GM19452 (cell line): ENCODE data around the gene PCDHB7.
"Not testable (repeated sequence)": the region's sequence is repeated elsewhere in the genome, so short reads cannot be mapped to it uniquely, and the experiment has no call there.

ENCODE experiments used
- ATAC-seq: cut with Tn5 transposase; IDR thresholded peaks from one replicate; pipeline ENCODE4 v1.9.1; 2021; ENCODE audit not compliant: unreplicated experiment

Gene PCDHB7

DNA sequence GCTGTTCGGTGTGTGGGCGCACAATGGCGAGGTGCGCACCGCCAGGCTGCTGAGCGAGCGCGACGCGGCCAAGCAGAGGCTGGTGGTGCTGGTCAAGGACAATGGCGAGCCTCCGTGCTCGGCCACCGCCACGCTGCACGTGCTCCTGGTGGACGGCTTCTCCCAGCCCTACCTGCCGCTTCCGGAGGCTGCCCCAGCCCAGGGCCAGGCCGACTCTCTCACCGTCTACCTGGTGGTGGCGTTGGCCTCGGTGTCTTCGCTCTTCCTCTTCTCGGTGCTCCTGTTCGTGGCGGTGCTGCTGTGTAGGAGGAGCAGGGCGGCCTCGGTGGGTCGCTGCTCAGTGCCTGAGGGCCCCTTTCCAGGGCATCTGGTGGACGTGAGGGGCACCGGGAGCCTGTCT is 7.4 kb downstream of the PCDHB7 start:
- ATAC-seq = not testable (repeated sequence)

DNA sequence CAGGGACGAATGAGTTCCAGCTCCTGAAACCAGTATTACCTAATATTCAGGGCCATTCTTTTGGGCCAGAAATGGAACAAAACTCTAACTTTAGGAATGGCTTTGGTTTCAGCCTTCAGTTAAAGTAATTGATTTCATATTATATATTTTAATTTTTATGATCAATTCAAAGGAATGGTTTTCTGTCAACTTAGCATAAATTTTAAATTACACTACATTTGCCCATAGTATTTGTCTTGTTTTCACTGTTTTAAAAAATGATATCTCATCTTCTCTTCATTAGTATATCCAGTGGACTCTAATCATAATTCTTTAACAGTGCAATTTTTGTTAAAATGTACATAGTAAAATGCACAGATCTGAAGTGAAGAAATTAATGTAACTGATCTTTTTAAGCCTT is 7.9 kb downstream of the PCDHB7 start:
- ATAC-seq = no peak

DNA sequence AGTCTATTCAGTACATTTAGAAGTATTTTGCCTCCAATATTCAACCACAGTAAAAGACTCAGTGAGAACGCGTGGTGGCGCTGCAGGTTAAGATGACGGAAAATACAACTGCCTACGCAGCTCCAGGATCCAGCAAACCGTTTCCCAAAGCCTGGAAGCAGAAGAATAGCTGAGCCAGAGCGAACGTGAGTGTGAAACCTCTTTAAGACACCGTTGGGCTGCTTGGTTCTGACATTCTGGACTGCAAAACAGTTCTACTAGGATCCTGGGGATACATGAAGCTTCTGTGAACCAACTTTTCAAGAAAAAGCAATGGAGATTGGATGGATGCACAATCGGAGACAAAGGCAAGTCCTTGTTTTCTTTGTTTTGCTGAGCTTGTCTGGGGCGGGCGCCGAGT is 9.8 kb downstream of the PCDHB7 start, which contains the start of gene PCDHB16:
TSS of gene PCDHB16 (plus strand) at position 140 of the 400 bp plus-strand sequence. CDS start at position 313, 173 bp downstream.
- no peak for ATAC-seq

DNA sequence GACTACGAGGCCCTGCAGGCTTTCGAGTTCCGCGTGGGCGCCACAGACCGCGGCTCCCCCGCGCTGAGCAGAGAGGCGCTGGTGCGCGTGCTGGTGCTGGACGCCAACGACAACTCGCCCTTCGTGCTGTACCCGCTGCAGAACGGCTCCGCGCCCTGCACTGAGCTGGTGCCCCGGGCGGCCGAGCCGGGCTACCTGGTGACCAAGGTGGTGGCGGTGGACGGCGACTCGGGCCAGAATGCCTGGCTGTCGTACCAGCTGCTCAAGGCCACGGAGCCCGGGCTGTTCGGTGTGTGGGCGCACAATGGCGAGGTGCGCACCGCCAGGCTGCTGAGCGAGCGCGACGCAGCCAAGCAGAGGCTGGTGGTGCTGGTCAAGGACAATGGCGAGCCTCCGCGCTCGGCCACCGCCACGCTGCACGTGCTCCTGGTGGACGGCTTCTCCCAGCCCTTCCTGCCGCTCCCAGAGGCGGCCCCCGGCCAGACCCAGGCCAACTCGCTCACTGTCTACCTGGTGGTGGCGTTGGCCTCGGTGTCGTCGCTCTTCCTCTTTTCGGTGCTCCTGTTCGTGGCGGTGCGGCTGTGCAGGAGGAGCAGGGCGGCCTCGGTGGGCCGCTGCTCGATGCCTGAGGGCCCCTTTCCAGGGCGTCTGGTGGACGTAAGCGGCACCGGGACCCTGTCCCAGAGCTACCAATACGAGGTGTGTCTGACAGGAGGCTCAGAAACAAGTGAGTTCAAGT is 11.8 kb downstream of the PCDHB7 start:
- ATAC-seq = not testable (repeated sequence)

DNA sequence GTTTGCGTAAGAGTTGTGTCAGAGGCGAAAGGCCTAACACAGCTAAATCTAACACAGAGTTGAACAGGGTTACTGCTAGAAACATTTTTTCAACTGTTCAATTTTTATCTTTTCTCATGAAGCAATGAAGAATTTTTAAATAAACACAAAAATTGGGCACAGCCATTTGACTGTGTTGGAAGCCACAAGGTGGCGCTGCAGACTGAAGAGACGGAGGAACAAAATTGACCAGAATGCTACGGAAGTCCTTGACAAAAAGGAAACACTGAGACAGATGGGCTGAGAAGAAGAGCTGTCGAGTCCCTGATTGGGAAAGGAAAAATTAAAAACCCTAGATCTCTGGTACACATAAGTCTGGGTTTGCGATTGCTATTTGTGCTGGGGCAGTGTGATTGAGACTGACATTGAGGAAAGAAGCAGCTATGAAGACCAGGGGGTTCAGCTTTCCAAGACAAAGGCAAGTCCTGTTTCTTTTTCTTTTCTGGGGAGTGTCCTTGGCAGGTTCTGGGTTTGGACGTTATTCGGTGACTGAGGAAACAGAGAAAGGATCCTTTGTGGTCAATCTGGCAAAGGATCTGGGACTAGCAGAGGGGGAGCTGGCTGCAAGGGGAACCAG is 14.6 kb downstream of the PCDHB7 start, which contains the start of gene PCDHB9:
TSS of gene PCDHB9 (plus strand) at position 265 of the 616 bp plus-strand sequence. CDS start at position 423, 158 bp downstream.
- no peak for ATAC-seq

DNA sequence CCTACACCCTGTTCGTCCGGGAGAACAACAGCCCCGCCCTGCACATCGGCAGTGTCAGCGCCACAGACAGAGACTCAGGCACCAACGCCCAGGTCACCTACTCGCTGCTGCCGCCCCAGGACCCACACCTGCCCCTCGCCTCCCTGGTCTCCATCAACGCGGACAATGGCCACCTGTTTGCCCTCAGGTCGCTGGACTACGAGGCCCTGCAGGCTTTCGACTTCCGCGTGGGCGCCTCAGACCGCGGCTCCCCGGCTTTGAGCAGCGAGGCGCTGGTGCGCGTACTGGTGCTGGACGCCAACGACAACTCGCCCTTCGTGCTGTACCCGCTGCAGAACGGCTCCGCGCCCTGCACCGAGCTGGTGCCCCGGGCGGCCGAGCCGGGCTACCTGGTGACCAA is 16.2 kb downstream of the PCDHB7 start:
- not testable (repeated sequence) for ATAC-seq

DNA sequence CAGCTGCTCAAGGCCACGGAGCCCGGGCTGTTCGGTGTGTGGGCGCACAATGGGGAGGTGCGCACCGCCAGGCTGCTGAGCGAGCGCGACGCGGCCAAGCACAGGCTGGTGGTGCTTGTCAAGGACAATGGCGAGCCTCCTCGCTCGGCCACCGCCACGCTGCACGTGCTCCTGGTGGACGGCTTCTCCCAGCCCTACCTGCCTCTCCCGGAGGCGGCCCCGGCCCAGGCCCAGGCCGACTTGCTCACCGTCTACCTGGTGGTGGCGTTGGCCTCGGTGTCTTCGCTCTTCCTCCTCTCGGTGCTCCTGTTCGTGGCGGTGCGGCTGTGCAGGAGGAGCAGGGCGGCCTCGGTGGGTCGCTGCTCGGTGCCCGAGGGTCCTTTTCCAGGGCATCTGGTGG is 16.7 kb downstream of the PCDHB7 start:
- not testable (repeated sequence) for ATAC-seq

DNA sequence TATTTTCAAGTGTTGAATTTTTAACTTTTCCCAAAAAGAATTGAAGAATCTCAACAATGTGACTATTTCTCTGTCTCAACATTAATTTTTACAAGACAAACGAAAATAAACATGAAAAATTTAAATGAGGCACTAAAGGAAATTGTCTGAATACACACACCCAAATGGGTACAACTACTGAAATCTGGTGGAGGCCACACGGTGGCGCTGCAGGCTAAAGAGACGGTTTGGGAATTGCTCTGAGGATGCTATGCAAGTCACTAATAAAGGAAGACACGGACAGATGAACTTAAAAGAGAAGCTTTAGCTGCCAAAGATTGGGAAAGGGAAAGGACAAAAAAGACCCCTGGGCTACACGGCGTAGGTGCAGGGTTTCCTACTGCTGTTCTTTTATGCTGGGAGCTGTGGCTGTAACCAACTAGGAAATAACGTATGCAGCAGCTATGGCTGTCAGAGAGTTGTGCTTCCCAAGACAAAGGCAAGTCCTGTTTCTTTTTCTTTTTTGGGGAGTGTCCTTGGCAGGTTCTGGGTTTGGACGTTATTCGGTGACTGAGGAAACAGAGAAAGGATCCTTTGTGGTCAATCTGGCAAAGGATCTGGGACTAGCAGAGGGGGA is 19.8 kb downstream of the PCDHB7 start, which contains the start of gene PCDHB10:
TSS of gene PCDHB10 (plus strand) at position 244 of the 616 bp plus-strand sequence. CDS start at position 444, 200 bp downstream.
- no peak for ATAC-seq

DNA sequence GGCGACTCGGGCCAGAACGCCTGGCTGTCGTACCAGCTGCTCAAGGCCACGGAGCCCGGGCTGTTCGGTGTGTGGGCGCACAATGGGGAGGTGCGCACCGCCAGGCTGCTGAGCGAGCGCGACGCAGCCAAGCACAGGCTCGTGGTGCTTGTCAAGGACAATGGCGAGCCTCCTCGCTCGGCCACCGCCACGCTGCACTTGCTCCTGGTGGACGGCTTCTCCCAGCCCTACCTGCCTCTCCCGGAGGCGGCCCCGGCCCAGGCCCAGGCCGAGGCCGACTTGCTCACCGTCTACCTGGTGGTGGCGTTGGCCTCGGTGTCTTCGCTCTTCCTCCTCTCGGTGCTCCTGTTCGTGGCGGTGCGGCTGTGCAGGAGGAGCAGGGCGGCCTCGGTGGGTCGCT is 21.9 kb downstream of the PCDHB7 start:
- not testable (repeated sequence) for ATAC-seq

DNA sequence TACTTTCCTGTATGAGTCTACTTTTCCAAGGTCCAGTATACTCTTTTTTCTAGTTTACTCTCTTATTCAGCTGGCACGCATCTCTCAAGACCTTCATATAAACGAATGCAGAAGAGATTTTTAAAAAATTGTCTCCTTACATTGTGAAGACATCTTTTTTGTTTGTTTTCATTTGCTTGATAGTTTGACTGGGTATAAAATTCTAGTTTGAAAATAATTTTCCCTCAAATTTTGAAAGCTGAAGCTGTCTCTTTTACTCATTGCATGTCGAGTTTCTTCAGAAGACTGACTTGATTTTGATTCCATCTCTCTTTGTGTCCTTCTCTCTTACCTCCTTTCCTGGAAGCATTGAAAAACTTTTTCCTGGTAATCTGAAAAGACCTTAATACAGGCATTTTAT is 23.9 kb downstream of the PCDHB7 start:
- ATAC-seq = no peak

DNA sequence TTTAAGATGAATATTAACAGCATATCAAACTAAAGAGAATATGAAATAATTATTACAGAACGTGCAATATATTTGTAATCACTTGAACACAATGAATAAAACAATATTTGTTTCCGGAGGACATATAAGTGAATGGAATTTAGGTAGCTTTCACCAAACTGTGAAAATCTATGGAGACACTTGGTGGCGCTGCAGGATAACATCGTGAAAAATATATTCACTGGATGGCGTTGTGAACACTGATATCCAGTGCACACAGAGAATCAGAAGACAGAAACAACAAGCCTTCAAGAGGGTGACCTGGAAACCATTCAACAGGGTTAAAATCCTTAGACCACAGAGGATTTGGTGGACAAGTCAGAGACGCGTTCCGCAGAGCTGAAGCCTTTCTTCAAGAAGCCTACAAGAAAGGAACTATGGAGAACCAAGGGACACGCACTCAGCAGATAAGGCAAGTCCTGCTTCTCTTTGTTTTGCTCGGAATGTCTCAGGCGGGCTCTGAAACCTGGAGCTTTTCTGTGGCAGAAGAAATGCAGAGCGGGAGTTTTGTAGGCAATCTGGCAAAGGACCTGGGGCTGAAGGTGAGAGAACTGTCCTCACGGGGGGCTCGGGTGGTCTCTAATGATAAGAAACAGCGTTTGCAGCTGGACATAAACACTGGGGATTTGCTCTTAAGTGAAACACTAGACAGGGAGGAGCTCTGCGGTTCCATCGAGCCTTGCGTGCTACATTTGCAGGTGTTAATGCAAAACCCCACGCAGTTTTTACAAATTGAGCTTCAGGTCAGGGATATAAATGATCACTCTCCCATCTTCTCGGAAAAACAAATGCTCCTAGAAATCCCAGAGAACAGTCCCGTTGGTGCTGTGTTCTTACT is 27.2 kb downstream of the PCDHB7 start, which contains the start of gene PCDHB11:
TSS of gene PCDHB11 (plus strand) at position 269 of the 877 bp plus-strand sequence. CDS start at position 417, 148 bp downstream.
- ATAC-seq = no peak

DNA sequence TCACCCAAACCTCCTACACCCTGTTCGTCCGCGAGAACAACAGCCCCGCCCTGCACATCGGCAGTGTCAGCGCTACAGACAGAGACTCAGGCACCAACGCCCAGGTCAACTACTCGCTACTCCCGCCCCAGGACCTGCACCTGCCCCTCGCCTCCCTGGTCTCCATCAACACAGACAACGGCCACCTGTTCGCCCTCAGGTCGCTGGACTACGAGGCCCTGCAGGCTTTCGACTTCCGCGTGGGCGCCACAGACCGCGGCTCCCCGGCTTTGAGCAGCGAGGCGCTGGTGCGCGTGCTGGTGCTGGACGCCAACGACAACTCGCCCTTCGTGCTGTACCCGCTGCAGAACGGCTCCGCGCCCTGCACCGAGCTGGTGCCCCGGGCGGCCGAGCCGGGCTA is 28.7 kb downstream of the PCDHB7 start:
- not testable (repeated sequence) for ATAC-seq

DNA sequence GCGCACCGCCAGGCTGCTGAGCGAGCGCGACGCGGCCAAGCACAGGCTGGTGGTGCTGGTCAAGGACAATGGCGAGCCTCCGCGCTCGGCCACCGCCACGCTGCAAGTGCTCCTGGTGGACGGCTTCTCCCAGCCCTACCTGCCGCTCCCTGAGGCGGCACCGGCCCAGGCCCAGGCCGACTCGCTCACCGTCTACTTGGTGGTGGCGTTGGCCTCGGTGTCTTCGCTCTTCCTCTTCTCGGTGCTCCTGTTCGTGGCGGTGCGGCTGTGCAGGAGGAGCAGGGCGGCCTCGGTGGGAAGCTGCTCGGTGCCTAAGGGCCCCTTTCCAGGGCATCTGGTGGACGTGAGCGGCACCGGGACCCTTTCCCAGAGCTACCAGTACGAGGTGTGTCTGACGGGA is 29.2 kb downstream of the PCDHB7 start:
- not testable (repeated sequence) for ATAC-seq

DNA sequence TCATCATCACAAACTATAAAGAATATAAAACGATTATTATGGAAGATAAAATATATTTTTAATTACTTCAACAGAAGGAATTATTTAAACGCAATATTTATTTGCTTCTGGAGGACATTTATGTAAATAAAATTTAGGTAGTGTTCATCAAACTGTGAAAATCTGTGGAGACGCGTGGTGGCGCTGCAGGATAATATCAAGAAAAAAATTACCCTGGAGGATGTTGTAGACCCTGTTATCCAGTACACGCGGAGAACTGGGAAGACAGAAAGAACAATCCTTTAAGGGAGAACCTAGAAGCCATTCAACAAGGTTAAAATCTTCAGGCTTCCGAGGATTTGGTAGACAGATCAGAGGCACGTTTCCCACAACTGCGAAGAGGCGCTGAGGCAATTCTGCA is 36.0 kb downstream of the PCDHB7 start, which contains the start of gene PCDHB12:
TSS of gene PCDHB12 (plus strand) at position 242 of the 400 bp plus-strand sequence. CDS start 189 bp downstream, outside the sequence.
- no peak for ATAC-seq

DNA sequence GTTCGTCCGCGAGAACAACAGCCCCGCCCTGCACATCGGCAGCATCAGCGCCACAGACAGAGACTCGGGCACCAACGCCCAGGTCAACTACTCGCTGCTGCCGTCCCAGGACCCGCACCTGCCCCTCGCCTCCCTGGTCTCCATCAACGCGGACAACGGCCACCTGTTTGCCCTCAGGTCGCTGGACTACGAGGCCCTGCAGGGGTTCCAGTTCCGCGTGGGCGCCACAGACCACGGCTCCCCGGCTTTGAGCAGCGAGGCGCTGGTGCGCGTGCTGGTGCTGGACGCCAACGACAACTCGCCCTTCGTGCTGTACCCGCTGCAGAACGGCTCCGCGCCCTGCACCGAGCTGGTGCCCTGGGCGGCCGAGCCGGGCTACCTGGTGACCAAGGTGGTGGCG is 37.8 kb downstream of the PCDHB7 start:
- ATAC-seq = not testable (repeated sequence)

DNA sequence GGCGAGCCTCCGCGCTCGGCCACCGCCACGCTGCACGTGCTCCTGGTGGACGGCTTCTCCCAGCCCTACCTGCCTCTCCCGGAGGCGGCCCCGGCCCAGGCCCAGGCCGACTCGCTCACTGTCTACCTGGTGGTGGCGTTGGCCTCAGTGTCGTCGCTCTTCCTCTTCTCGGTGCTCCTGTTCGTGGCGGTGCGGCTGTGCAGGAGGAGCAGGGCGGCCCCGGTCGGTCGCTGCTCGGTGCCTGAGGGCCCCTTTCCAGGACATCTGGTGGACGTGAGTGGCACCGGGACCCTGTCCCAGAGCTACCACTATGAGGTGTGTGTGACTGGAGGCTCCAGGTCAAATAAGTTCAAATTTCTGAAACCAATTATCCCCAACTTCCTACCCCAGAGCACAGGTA is 38.4 kb downstream of the PCDHB7 start:
- not testable (repeated sequence) for ATAC-seq

DNA sequence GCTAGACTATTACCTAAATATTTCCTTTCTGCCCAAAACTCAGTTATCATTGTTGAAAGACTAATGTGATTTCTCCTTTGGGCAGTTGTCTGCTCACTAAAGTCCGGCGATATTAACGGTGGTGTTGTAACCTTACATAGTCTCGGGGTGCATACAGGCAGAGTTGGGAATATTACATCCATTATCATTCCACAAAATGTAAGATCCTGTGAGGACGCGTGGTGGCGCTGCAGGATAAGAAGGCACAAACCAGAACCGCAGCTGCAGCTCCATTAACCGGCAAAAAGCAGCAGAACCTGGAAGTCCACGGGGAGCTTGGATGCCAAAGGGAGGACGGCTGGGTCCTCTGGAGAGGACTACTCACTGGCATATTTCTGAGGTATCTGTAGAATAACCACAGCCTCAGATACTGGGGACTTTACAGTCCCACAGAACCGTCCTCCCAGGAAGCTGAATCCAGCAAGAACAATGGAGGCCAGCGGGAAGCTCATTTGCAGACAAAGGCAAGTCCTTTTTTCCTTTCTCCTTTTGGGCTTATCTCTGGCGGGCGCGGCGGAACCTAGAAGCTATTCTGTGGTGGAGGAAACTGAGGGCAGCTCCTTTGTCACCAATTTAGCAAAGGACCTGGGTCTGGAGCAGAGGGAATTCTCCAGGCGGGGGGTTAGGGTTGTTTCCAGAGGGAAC is 41.4 kb downstream of the PCDHB7 start, which contains the start of gene PCDHB13:
TSS of gene PCDHB13 (plus strand) at position 264 of the 684 bp plus-strand sequence. CDS start at position 469, 205 bp downstream.
- not testable (repeated sequence) for ATAC-seq

DNA sequence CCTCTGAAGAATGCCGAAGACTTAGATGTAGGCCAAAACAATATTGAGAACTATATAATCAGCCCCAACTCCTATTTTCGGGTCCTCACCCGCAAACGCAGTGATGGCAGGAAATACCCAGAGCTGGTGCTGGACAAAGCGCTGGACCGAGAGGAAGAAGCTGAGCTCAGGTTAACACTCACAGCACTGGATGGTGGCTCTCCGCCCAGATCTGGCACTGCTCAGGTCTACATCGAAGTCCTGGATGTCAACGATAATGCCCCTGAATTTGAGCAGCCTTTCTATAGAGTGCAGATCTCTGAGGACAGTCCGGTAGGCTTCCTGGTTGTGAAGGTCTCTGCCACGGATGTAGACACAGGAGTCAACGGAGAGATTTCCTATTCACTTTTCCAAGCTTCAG is 42.1 kb downstream of the PCDHB7 start:
- ATAC-seq = not testable (repeated sequence)

DNA sequence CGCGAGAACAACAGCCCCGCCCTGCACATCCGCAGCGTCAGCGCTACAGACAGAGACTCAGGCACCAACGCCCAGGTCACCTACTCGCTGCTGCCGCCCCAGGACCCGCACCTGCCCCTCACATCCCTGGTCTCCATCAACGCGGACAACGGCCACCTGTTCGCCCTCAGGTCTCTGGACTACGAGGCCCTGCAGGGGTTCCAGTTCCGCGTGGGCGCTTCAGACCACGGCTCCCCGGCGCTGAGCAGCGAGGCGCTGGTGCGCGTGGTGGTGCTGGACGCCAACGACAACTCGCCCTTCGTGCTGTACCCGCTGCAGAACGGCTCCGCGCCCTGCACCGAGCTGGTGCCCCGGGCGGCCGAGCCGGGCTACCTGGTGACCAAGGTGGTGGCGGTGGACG is 43.1 kb downstream of the PCDHB7 start:
- ATAC-seq = not testable (repeated sequence)

DNA sequence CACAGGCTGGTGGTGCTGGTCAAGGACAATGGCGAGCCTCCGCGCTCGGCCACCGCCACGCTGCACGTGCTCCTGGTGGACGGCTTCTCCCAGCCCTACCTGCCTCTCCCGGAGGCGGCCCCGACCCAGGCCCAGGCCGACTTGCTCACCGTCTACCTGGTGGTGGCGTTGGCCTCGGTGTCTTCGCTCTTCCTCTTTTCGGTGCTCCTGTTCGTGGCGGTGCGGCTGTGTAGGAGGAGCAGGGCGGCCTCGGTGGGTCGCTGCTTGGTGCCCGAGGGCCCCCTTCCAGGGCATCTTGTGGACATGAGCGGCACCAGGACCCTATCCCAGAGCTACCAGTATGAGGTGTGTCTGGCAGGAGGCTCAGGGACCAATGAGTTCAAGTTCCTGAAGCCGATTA is 43.6 kb downstream of the PCDHB7 start:
- ATAC-seq = not testable (repeated sequence)
